Lung (tissue), 12 donors: ENCODE results near the gene C3. TPM values are rescaled to one million over a fixed set of nuclear protein-coding genes. Genes with fewer than 3 reads are reported as not detected.

ENCODE experiments used
- ATAC-seq: fragments of 200-7000 bp; cut with Tn5 transposase; one replicate; pipeline ENCODE4 v1.9.1; 2020; ENCODE audit warnings: moderate number of reproducible peaks; ENCODE audit not compliant: insufficient read depth, low FRiP score
- DNase-seq, 3 donors: peaks; one replicate each; pipeline ENCODE4 v3.0.0-alpha.2; 2013 to 2017
- H3K27ac ChIP-seq, 2 donors: one replicate each; pipeline ENCODE4 v1.5.1; 2013; ENCODE audit warnings: mild to moderate bottlenecking in 2 of 2, moderate library complexity in 2 of 2, control low read depth in 1 of 2, inconsistent platforms in 1 of 2, low read depth in 1 of 2, low read length in 1 of 2
- H3K27me3 ChIP-seq, 3 donors: one replicate each; pipeline ENCODE4 v1.5.1; 2013; ENCODE audit warnings: low read length in 2 of 3; ENCODE audit not compliant: control insufficient read depth in 3 of 3, insufficient read depth in 3 of 3
- H3K36me3 ChIP-seq, 4 donors: one replicate each; pipeline ENCODE4 v1.5.1; 2013; ENCODE audit warnings: low read length in 4 of 4, mild to moderate bottlenecking in 1 of 4, moderate library complexity in 1 of 4; ENCODE audit not compliant: control insufficient read depth in 4 of 4, insufficient read depth in 4 of 4
- H3K4me1 ChIP-seq, 5 donors: one replicate each; pipeline ENCODE4 v1.5.1; 2013; ENCODE audit warnings: low read length in 5 of 5, mild to moderate bottlenecking in 2 of 5, moderate library complexity in 1 of 5; ENCODE audit not compliant: control insufficient read depth in 5 of 5, insufficient read depth in 5 of 5
- H3K4me3 ChIP-seq: one replicate; pipeline ENCODE4 v1.5.1; 2013; ENCODE audit warnings: mild to moderate bottlenecking, control low read depth, moderate library complexity
- H3K9ac ChIP-seq, 2 donors: one replicate each; pipeline ENCODE4 v1.5.1; 2013; ENCODE audit warnings: low read length in 2 of 2, control low read depth in 1 of 2; ENCODE audit not compliant: insufficient read depth in 1 of 2
- H3K9me3 ChIP-seq, 4 donors: one replicate each; pipeline ENCODE4 v1.5.1; 2013; ENCODE audit warnings: low read length in 3 of 4, mild to moderate bottlenecking in 1 of 4, moderate library complexity in 1 of 4; ENCODE audit not compliant: control insufficient read depth in 4 of 4, insufficient read depth in 3 of 4
- WGBS, 2 donors: extraction: QIAGEN DNeasy Blood & Tissue Kit; methylation state at CpG; one replicate each; pipeline ENCODE4 v1.1.7; 2013; 5-methylcytosine and 5-hydroxymethylcytosine counted together
- polyA plus RNA-seq, 2 donors: library from polyadenylated mRNA; stranded (reverse); fragments of 200-250 nt; gene quantifications; one replicate each; pipeline ENCODE4 v1.2.1, GENCODE V29; 2013
- total RNA-seq, 2 donors: library from RNA; depleted of rRNA in 1 of 2; stranded (reverse); fragments of >200 nt in 1 of 2; gene quantifications; one replicate each; pipeline ENCODE4 v1.2.1, GENCODE V29; 2014 to 2021
- TF ChIP-seq, protein P1 (sequence below): IDR thresholded peaks from 2 replicates; pipeline ENCODE4 v1.5.1; 2012; ENCODE audit warnings: mild to moderate bottlenecking; ENCODE audit errors: control extremely low read depth, extremely low read depth
- donor health status: control.
- donor health status: control.
- donor health status: Bipolar disorder and iron deficiency.
- donor health status: healthy.
- donor health status: DM: yes; HTN: yes; CAD: no.

The C3 gene
- total and polyA plus RNA-seq, 4 donors = 613 to 1,612 (median 1,252) TPM

DNA sequence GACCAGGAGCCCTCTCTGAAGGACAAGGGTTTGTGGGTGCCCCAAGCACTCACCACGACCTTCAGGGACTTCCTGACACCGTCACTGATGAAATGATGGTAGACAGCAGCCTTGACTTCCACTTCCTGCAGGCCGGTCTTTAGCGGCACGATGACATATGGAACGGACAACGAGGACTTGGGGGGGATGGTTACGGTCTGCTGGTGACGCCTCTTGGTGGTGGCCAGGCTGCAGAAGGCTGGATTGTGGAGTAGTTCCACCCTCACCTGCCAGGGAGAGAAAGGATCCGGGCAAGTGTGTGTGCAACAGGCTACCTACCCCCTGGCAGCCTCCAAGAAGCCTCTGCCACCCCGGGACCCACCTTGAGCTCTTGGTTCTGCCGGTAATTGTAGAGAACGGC, 23.2 kb downstream of the C3 start:
- no peak overlapping the region for H3K9ac ChIP-seq
- no peak for ATAC-seq
- DNase-seq = no peak
- H3K27ac ChIP-seq = no peak overlapping the region
- H3K36me3 ChIP-seq = peaks cover 0 to 15% (median 0%) of the 10 kb centered on the region in 4 donors
- no peaks in the 10 kb centered on the region for H3K4me1 ChIP-seq
- WGBS, 2 donors = 49 to 56% methylated on average over 13 of the region's 13 CpGs
- no peaks in the 10 kb centered on the region for H3K27me3 ChIP-seq
- no peak overlapping the region for H3K4me3 ChIP-seq
- H3K9me3 ChIP-seq = no peaks in the 10 kb centered on the region
- TF ChIP-seq, protein P1, sequence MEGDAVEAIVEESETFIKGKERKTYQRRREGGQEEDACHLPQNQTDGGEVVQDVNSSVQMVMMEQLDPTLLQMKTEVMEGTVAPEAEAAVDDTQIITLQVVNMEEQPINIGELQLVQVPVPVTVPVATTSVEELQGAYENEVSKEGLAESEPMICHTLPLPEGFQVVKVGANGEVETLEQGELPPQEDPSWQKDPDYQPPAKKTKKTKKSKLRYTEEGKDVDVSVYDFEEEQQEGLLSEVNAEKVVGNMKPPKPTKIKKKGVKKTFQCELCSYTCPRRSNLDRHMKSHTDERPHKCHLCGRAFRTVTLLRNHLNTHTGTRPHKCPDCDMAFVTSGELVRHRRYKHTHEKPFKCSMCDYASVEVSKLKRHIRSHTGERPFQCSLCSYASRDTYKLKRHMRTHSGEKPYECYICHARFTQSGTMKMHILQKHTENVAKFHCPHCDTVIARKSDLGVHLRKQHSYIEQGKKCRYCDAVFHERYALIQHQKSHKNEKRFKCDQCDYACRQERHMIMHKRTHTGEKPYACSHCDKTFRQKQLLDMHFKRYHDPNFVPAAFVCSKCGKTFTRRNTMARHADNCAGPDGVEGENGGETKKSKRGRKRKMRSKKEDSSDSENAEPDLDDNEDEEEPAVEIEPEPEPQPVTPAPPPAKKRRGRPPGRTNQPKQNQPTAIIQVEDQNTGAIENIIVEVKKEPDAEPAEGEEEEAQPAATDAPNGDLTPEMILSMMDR = no peak

DNA sequence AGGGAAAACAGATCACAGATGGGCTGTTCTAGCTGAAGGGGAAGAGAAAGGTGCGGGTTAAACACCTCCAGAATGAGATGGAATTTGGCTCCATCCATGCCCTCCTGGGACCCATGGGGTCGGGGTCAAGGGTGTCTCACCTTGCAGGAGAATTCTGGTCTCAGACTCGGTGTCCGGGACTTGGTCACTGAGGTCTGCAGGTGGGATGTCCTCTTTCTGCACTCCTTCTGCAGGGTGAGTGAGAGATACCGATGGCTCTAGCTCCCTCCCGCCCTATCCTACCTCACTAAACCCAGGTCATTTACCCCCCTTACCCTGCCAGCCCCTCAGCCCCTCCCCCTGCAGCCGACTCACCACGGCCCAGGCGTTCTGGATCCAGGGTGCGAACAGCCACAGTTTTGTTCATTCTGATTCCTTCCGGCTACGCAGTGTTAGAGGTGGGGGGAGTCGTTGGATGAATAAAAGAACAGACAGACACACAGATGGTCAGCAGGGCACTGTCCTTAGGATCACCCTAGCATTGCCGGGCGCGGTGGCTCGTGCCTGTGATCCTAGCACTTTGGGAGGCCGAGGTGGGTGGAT, 24.1 kb downstream of the C3 start:
- H3K9ac ChIP-seq = no peak overlapping the region
- TF ChIP-seq, protein P1 = no peak
- 83 to 85% methylated on average over 17 to 18 of the region's 18 CpGs for WGBS, 2 donors
- no peak for ATAC-seq
- no peaks in the 10 kb centered on the region for H3K4me1 ChIP-seq
- DNase-seq = no peak
- H3K36me3 ChIP-seq = peaks cover 0 to 11% (median 0%) of the 10 kb centered on the region in 4 donors
- H3K4me3 ChIP-seq = no peak overlapping the region
- H3K9me3 ChIP-seq = peaks cover 0 to 1% (median 0%) of the 10 kb centered on the region in 4 donors
- no peak overlapping the region for H3K27ac ChIP-seq
- H3K27me3 ChIP-seq = no peaks in the 10 kb centered on the region

DNA sequence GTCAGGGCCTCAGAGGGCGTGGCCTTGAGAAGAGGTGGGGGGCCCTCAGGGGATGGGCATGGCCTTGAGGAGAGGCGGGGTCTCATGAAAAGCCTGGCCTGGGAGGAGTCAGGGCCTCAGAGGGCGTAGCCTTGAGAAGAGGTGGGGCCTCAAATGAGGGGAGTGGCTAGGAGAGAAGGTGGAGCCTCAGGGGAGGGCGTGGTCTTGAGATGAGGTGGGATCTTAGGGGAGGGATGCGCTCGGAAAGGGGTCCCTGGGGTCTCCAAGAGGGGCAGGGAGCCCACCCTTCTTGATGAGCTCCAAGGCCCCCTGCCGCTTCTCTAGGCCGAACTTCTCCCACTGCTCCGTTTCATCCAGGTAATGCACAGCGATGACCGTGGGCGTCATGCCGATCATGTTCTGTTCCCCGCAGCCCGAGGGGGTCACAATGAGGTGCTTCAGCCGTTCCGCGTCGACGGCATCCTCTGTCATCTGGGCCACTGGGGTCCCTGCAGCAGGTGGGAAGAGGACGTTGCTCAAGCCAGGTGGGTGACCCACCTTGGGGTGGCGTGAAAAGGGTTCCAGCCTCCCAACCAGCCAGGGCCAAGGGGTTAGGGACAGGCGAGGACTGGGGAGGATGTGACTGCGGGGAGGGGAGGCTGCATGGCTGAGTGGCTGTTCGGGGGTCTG, 26.2 kb downstream of the C3 start:
- no peak overlapping the region for H3K27ac ChIP-seq
- peaks cover 0 to 1% (median 0%) of the 10 kb centered on the region in 4 donors for H3K9me3 ChIP-seq
- H3K27me3 ChIP-seq = no peaks in the 10 kb centered on the region
- TF ChIP-seq, protein P1 = no peak
- no peak for DNase-seq
- H3K4me1 ChIP-seq = no peaks in the 10 kb centered on the region
- no peak for ATAC-seq
- H3K9ac ChIP-seq = no peak overlapping the region
- WGBS, 2 donors = 94 to 95% methylated on average over 24 to 25 of the region's 25 CpGs
- H3K4me3 ChIP-seq = no peak overlapping the region
- peaks cover 0 to 12% (median 0%) of the 10 kb centered on the region in 4 donors for H3K36me3 ChIP-seq
